NCI-H1105 (cell line): Measurements from ENCODE around the gene FOXL1.
"Not testable (repeated sequence)": the region's sequence is repeated elsewhere in the genome, so short reads cannot be mapped to it uniquely, and the experiment has no call there.

ENCODE experiments used
- DNase-seq: peaks from one replicate; lab custom pipeline; 2025; lab: John Stamatoyannopoulos, UW

Gene FOXL1

GRCh38 chr16:86580791-86581170, 2.4 kb downstream of the FOXL1 start:
- DNase-seq: no peak

- no peak for DNase-seq
These were observed 3.1 kb downstream of the FOXL1 start for GRCh38 chr16:86581458-86581857.

GRCh38 chr16:86584071-86584685, 5.8 kb downstream of the FOXL1 start:
- no peak for DNase-seq

- no peak for DNase-seq
These were observed 6.7 kb downstream of the FOXL1 start for GRCh38 chr16:86584726-86585721.

DNA sequence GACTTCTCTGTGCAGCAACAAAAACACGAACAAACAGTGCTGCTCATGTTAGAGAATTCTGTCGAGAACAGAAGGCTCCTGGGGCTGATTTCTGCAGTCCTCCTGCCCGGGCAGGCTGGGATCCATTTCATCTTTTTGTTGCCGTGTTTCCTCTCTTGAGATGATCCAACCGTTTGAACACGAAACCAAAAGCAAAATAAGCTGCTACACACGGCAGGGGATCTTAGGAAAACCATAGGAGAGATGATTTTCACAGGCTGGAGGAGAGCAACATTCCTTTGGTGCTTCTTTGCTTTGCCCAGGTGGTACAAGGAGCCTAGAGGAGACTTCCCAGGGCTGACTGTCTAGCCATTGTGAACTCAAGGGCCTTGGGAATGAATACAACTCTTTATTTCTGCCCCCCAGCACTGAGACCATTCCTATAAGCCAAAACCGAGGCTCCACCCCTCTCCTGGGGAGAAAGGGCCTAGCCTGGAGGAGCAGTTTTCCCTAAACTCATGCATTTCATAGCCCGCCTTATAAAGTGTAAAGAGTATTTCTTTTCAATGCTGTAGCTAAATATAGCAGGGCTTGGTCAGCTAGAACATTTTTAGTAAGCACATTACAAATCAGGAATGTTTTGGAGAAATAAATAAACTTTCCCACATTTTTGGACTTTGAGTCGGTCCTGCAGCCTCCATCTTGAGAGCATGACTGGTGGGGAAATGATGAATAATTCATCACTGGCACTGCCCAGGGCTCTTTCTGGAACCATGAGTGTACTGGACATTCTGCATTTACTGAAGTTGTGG, 7.7 kb downstream of the FOXL1 start:
- DNase-seq: no peak

GRCh38 chr16:86587487-86587886, 9.1 kb downstream of the FOXL1 start:
- DNase-seq: no peak

GRCh38 chr16:86587955-86588354, 9.6 kb downstream of the FOXL1 start:
- not testable (repeated sequence) for DNase-seq

DNA sequence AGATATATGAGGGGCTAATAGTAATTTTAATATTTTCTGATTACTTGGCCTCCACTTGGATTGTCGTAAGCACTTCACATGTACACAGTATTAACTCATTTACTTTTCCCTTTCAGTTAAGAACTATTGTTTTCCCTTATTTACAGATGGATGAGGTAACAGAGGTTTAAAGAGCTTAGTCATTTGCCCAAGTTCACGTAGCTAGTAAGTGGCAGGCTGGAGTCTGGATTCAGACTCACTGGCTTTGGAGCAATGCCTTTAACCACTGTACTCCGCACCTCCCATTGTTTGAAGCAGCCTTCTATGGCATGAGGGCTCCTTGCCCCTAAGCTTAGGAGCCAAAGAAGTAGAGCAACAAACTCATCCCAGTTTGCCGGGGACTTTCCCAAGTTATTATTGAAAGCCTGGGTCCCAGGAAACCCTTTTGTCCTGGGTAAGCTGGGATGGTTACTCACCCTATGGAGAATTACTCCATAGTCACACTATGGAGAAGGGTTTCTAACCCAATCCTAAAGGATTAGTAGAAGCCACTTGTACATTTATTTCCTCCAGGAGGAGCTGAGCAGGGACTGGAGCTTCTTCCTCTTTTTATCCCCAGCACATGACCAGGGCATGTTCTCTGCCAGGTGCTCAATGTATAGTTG, 12.3 kb downstream of the FOXL1 start:
- DNase-seq: no peak

- DNase-seq: no peak
These were observed 12.9 kb downstream of the FOXL1 start for GRCh38 chr16:86591270-86591669.

DNA sequence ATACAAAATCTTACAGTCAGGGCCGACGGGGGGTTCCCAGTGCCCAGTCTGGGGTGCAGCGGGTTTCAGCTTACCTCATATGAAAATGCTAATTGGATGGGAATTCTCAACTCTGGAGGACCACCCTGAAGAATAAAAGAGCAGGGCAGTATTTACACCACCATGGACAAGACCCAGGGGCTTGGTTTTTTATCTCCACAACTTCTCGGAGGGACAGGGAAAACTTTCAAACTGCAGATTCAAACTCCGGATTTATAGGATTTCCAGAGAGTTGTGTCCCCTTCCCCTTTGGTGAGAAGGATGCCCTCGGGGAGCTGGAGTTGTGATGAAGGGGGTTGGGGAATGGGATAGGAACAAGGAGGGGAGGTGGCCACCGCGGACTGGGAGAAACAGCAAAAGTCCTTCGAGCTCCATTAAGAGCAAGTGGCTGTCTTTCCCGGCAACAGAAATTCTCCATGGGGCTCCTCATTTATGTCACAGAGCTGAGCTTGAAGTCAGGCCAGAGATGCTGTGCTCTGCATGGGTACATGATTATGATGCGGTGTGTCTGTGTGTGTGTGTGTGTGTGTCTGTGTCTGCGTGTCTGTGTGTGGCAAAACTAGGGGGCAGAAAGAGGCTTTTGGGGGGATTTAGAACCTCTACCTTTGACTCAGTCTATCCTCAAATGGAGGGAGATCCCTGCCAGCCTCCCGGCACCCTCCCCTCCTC, 15.7 kb downstream of the FOXL1 start:
- no peak for DNase-seq

DNA sequence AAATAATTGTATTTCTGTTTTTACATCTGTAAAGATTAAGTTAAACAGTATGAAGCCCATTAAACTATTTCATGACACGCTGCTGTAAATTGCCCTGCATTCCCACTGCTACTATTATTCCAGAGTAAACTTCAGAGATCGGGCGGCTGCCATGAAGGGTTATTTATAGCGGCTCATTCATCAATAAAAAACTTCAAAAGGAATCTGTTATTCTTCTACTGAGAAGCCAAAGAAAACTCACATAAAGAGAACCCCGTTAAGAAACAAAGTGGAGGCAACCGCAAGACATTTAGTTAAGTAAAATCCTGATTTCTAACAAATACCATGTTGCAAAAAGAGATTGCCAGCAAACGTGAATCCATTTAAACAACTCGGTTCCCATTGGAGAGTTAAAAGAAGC, 16.4 kb downstream of the FOXL1 start:
- DNase-seq: no peak

DNA sequence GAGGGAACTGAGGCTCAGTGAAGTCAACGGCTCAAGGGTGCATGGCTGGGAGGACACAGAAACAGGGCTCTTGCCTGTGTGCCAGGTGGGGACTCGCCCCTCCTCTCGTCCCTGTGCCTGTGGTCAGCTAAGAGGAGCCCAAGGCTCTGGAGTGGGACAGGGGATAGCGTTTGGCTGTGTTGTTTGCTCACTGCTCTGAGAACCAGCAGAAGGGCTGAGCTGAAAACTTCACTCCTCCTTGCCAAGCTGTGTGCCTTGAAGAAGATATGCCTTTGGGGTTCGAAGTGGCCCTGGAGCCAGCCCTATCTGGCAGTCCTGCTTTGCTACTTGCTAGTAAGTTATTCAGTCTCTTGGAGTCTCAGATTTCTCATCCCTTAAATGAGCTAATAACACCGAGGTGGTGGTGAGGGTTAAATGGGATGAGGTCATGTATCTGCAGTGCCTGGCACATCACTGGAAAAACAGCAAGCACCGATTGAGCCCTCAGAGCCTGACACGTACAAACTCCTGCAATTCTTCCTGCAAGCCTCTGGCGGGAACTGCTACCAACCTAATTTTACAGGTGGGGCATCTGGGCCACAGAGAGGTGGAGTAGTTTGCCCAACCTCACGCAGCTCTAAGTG, 17.7 kb downstream of the FOXL1 start:
- DNase-seq: no peak

- no peak for DNase-seq
These were observed 19.0 kb downstream of the FOXL1 start for GRCh38 chr16:86597126-86597879.

GRCh38 chr16:86597880-86598606, 19.7 kb downstream of the FOXL1 start:
- DNase-seq: no peak

DNA sequence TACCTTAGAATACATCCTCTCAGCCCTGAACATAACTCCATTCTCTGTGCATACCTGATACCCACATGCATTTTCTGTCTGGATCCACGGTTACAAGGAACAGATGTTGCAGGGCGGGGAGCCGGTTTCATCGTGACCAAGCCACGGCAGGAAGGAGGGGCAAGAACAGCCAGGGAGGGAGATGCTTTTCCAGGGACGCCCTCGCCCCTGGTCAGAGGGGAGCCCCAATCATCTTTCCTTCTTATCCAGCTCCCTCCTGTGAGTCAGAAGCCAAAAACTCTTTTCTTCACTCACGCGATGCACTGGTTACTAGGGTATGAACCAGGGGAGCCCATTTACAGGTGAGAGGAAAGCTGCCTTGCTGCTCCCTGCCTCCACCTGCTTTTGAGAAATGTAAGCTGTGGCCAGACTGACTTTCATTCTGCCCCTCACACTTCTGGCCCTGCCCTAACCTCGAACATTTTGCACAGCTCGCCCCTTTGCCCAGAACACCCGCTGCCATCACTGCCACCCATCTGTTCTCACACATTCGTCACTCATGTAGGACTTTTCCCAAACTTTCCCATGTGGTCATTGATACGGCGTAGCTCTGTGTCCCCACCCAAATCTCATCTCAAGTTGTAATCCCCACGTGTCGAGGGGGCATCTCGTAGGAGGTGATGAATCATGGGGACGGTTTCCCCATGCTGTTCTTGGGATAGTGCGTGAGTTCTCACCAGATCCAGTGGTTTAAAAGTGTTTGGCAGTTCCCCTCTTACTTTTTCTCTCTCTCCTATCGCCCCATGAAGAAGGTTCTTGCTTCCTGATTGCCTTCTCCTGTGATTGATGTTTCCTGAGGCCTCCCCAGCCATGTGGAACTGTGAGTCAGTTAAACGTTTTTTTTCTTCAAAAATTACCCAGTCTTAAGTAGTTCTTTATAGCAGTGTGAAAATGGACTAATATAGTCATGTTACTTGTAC, 20.5 kb downstream of the FOXL1 start:
- DNase-seq: no peak

DNA sequence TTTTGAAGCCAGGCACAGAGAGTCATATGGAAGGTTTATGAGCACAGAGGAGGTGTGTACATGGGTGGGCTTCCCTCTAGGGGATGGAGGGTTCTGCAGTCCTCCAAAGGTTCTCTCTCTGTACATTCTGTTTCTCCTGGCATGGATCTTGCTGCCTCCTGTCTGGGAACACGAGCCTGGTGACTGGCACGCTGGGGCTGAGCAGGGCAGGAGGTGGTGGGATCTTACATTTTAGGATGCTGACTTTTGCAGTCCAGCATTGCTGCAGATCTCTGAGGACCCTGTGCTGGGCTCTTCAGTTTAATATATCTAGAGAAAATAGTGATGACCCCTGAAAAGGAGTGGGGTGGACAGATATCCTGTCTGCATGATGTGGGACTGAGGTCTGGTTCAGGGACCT, 23.0 kb downstream of the FOXL1 start:
- no peak for DNase-seq

DNA sequence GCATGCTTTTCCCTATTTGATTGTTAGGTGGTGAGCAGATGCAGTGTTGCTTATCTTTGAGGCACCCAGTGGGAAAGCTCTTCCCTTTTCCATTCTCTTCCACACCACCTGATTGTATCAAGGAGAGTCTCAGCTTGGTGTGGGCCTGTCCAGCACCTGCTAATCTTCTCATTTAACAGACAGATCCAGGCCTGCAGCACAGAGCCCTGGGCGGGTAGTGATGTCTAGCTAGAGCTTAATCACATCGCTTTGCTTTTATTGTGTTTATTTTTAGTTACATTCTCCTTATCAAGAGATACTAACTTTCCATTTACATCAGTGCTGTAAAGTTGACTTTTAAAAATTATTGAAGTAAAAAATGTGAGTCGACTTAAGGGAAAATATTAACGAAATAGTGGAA, 24.2 kb downstream of the FOXL1 start:
- no peak for DNase-seq

GRCh38 chr16:86604436-86605193, 26.3 kb downstream of the FOXL1 start:
- no peak for DNase-seq
